ENCODE data around the gene WNT6. TPM values are rescaled to one million over a fixed set of nuclear protein-coding genes. Genes with fewer than 3 reads are reported as not detected.

WNT6 gene
- total RNA-seq, 2 donors from 2014 or later = 1.8 to 2.4 TPM

DNA sequence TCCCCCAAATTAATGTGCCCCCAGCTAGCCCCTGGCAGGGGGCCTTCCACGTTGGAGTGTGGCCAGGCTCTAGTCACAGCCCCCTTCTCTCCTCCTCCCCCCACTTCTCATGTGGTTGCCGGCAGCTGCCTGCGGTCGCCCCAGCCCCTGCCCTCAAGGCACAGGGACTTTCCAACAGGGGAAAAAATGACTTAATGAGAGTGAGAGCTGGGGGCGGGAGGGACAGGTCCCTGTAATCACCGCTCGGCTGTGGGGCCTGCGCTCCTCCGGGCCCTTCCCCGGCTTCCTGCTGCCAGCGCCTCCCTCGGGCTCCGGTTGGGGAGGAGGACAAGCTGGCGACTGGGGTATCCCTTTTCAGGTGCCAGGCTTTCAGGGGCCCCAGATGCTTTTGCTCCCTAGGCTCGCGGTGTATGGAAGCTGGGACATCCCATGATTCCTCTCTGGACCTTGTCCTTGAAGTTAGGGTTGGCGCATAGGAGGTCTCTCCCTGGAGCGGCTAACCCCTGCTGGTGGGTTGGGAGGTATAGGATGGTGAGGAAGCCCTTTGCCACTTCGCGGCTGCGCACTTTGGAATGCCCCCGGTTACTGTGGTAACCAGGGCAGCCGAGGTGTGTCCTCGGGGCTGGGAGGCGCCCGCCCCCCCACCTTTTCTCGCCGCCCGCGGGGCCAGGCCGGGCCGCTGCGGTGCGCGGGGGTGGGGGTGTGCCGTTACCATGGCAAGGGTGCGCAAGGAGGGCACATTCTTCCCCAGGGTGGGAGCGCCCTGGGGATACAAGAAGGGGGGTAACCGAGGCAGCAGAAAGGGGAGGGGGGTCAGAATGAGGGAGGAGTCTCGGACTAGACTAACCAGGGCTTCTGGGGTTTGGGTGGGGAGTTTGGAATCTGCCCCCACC lies 37.1 kb downstream of the WNT6 start:
- Histone ChIP-seq H3K27ac (no peak overlapping the region), H3K9me3 (no peaks in the 10 kb centered on the region), H3K27me3 (peaks cover 17 to 38% of the 10 kb centered on the region in 2 donors), H3K36me3 (no peaks in the 10 kb centered on the region), H3K4me1 (peaks cover 0 to 41% of the 10 kb centered on the region in 2 donors), H3K4me3 (peak overlapping the region in 1 of 2 donors; percentile 14)
- TF ChIP-seq CTCF (IDR thresholded peaks at IDR 0.05) = no peak
- peak; percentile 53 for DNase-seq (ENCODE audit: low spot score)

DNA sequence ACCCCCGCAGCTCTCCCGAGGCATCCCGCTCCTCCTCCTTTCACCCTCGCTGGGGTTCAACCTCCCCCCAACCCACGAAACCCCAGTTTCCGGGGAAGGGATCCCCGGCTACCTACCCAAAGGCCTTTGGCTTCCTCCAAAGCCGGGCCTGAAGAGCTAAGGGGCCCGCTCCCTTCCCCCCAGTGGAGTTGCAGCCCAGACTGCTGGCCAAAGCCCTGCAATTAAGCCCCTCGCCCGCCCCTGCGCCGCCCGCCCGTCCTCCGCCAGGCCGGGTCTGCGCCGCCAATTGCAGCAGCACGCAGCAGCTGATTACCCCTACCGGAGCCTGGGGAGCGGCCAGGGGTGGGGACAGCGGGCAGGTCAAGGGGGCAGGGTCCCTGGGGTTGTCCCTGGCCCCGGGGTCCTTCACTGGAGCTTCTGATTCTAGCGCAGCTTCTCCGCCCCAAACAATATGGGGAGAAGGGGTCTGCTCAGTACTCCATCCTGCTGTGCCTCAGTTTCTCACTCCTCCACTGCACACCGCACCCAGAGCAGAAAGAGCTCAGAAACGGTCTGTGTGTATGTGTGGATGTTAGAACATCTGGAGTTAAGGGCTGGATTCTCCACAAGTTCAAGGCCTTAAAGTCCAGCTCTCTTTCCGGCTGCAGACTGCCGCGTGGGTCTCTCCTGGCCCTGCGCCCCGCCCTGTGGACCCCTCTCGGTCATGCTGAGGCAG lies 37.9 kb downstream of the WNT6 start:
- no peak for TF ChIP-seq CTCF (IDR thresholded peaks at IDR 0.05)
- DNase-seq (ENCODE audit: low spot score) = peak; percentile 44
- no peaks in the 10 kb centered on the region for H3K9me3 ChIP-seq
- peaks cover 0 to 37% of the 10 kb centered on the region in 2 donors for H3K4me1 ChIP-seq
- no peak overlapping the region for H3K27ac ChIP-seq
- peaks cover 17 to 39% of the 10 kb centered on the region in 2 donors for H3K27me3 ChIP-seq
- H3K36me3 ChIP-seq = no peaks in the 10 kb centered on the region
- peak overlapping the region in 1 of 2 donors; percentile 14 for H3K4me3 ChIP-seq

DNA sequence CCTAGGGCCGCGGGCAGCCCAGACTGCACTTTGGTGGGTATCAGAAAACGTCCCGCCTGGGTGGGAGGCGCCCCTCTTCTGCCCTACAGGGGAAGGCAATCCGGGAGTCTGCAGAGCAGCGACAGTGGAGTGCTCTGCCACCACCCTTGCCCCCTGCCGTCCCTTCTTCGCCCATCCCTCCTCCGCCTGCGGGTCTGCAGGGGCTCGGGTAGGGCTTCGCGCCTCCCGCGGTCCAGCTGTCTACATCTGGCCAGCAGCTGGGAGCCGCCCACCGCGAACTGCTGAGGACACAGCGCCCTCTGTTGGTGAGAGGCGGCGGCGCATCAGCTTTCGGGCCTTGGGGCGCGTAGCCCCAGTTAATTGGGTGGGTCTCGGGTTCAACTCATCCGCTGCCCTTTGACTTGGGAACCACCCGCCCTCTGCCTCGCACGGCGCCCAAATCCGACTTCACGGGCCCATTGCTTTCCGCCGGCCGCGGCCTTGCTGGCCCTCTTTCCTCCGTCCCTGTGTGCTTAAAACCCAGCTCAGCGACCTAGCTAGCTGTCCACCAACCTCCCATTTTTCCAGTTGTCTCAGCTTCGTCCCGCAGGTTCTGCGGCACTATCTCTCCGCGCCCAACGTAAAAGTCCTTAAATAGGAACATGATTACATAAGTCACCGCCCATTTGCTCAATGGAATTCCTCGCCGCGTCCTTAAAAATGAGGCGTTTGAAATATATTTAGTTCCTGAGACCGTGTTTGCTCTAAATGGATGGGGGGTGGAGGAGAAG lies 38.7 kb downstream of the WNT6 start:
- peaks cover 17 to 39% of the 10 kb centered on the region in 2 donors for H3K27me3 ChIP-seq
- no peaks in the 10 kb centered on the region for H3K9me3 ChIP-seq
- H3K4me3 ChIP-seq = peak overlapping the region in 1 of 2 donors; percentile 32
- peaks cover 0 to 29% of the 10 kb centered on the region in 2 donors for H3K4me1 ChIP-seq
- peak; percentile 73 for DNase-seq (ENCODE audit: low spot score)
- H3K27ac ChIP-seq = no peak overlapping the region
- H3K36me3 ChIP-seq = no peaks in the 10 kb centered on the region
- TF ChIP-seq CTCF (IDR thresholded peaks at IDR 0.05) = peak; percentile 90 to 96

GRCh38 chr2:218899147-218899546 lies 39.5 kb downstream of the WNT6 start:
- peaks cover 17 to 39% of the 10 kb centered on the region in 2 donors for H3K27me3 ChIP-seq
- H3K9me3 ChIP-seq = no peaks in the 10 kb centered on the region
- no peak overlapping the region for H3K4me3 ChIP-seq
- H3K36me3 ChIP-seq = no peaks in the 10 kb centered on the region
- TF ChIP-seq CTCF (IDR thresholded peaks at IDR 0.05) = no peak
- H3K4me1 ChIP-seq = peaks cover 0 to 26% of the 10 kb centered on the region in 2 donors
- H3K27ac ChIP-seq = no peak overlapping the region
- DNase-seq (ENCODE audit: low spot score) = no peak

DNA sequence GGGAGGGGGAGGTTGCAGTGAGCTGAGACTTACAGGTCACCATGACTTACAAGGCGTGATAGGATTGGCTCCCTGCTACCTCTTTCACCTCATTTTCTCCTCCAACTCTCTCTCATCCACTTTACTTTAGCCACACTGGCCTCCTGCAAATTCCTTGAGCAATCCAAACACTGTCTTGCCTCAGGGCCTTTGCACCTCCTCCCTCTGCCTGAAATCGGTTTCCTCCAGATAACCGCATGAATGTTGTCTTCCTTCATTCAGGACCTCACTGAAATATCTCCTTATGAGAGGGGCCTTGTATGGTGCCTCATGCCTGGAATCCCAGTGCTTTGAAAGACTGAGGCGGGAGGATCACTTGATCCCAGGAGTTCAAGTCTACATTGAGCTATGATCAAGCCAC lies 42.8 kb downstream of the WNT6 start:
- Histone ChIP-seq H3K4me3 (no peak overlapping the region), H3K4me1 (peaks cover 0 to 14% of the 10 kb centered on the region in 2 donors), H3K9me3 (no peaks in the 10 kb centered on the region), H3K27me3 (peaks cover 7 to 28% of the 10 kb centered on the region in 2 donors), H3K36me3 (no peaks in the 10 kb centered on the region), H3K27ac (no peak overlapping the region)
- no peak for TF ChIP-seq CTCF (IDR thresholded peaks at IDR 0.05)
- no peak for DNase-seq (ENCODE audit: low spot score)
